Measurements from ENCODE around the gene ATF1.

GRCh38 chr12:50753232-50753769 lies 10.6 kb upstream of the ATF1 start:
- TF ChIP-seq POLR2A (IDR thresholded peaks at IDR 0.05; ENCODE audit: extremely low read depth, insufficient read length), result no peak
- no peak for TF ChIP-seq CTCF (IDR thresholded peaks at IDR 0.05; ENCODE audit: low read depth, low read length)

All from NB4 (cell line).